DOHH2 (cell line): ENCODE results near the gene SPRR3.
"Not testable (repeated sequence)": the region's sequence is repeated elsewhere in the genome, so short reads cannot be mapped to it uniquely, and the experiment has no call there.

Experiments used
- H3F3A ChIP-seq: fragments of 200-600 bp; sonication (generic), shearing (Covaris generic); 2 replicates; pipeline ENCODE4 v1.6.0; 2016; ENCODE audit warnings: antibody characterized with exemption, mild to moderate bottlenecking; ENCODE audit not compliant: control insufficient read depth, insufficient read depth
- H3K27ac ChIP-seq: fragments of 200-600 bp; sonication (generic); 2 replicates; pipeline ENCODE4 v1.5.1; 2014; ENCODE audit warnings: low read depth, mild to moderate bottlenecking, low read length, moderate library complexity
- H3K27me3 ChIP-seq: fragments of 200-600 bp; sonication (generic); 2 replicates; pipeline ENCODE4 v1.6.1; 2014; ENCODE audit warnings: mild to moderate bottlenecking, low read length, mixed read lengths; ENCODE audit not compliant: control insufficient read depth
- H3K36me3 ChIP-seq: fragments of 200-600 bp; sonication (generic); 2 replicates; pipeline ENCODE4 v1.6.1; 2014; ENCODE audit warnings: mild to moderate bottlenecking, low read length, moderate library complexity, mixed read lengths; ENCODE audit not compliant: control insufficient read depth
- H3K4me1 ChIP-seq: fragments of 200-600 bp; sonication (generic); 2 replicates; pipeline ENCODE4 v1.6.1; 2014; ENCODE audit warnings: mild to moderate bottlenecking, low read length, mixed read lengths; ENCODE audit not compliant: control insufficient read depth
- H3K4me2 ChIP-seq: fragments of 200-600 bp; sonication (generic); 2 replicates; pipeline ENCODE4 v1.6.0; 2014; ENCODE audit warnings: mild to moderate bottlenecking, low read length, moderate library complexity
- H3K4me3 ChIP-seq: fragments of 200-600 bp; sonication (generic); 2 replicates; pipeline ENCODE4 v1.5.1; 2014; ENCODE audit warnings: mild to moderate bottlenecking, low read length, mixed read lengths
- H3K79me2 ChIP-seq: fragments of 200-600 bp; sonication (generic); 2 replicates; pipeline ENCODE4 v1.6.1; 2014; ENCODE audit warnings: mild to moderate bottlenecking, low read length, mixed read lengths; ENCODE audit not compliant: control insufficient read depth
- H3K9me2 ChIP-seq: fragments of 200-600 bp; sonication (generic); replicated peaks from 2 replicates; pipeline ENCODE4 v1.6.1; 2014; ENCODE audit warnings: mild to moderate bottlenecking, low read length, mixed read lengths; ENCODE audit not compliant: control insufficient read depth
- H3K9me3 ChIP-seq: fragments of 200-600 bp; sonication (generic); 2 replicates; pipeline ENCODE4 v1.6.1; 2014; ENCODE audit warnings: antibody characterized with exemption, low read length, mixed read lengths; ENCODE audit not compliant: control insufficient read depth, insufficient read depth
- H4K20me1 ChIP-seq: fragments of 200-600 bp; sonication (generic); 2 replicates; pipeline ENCODE4 v1.6.0; 2014; ENCODE audit warnings: low read depth, mild to moderate bottlenecking, antibody characterized with exemption, low read length, moderate library complexity; ENCODE audit not compliant: control insufficient read depth, insufficient read depth
- CTCF ChIP-seq: fragments of 200-600 bp; sonication (generic); IDR thresholded peaks from one replicate; pipeline ENCODE4 v1.5.1; 2014; ENCODE audit warnings: antibody characterized with exemption, mild to moderate bottlenecking, low read depth, low read length; ENCODE audit not compliant: poor library complexity, severe bottlenecking
- EZH2phosphoT487 ChIP-seq: fragments of 200-600 bp; sonication (generic); IDR thresholded peaks from 2 replicates; pipeline ENCODE4 v1.6.1; 2017; ENCODE audit warnings: borderline replicate concordance, mild to moderate bottlenecking, antibody characterized with exemption, low read length, moderate library complexity, mixed read lengths

SPRR3 gene

GRCh38 chr1:152998476-152998875 is 3.1 kb upstream of the SPRR3 start:
- Histone ChIP-seq H3K27me3 (no peaks in the 10 kb centered on the region), H3F3A (no peaks in the 10 kb centered on the region), H3K79me2 (no peaks in the 10 kb centered on the region), H3K36me3 (no peaks in the 10 kb centered on the region), H3K9me3 (no peaks in the 10 kb centered on the region), H3K4me3 (no peak overlapping the region), H4K20me1 (no peaks in the 10 kb centered on the region), H3K4me2 (no peak overlapping the region), H3K4me1 (no peaks in the 10 kb centered on the region), H3K27ac (no peak overlapping the region), H3K9me2 (no peaks in the 10 kb centered on the region)
- TF ChIP-seq CTCF (no peak), EZH2phosphoT487 (no peak)

- Histone ChIP-seq H3F3A (no peaks in the 10 kb centered on the region), H3K27ac (no peak overlapping the region), H3K9me3 (no peaks in the 10 kb centered on the region), H3K4me2 (no peak overlapping the region), H3K4me3 (no peak overlapping the region), H3K4me1 (no peaks in the 10 kb centered on the region), H3K36me3 (no peaks in the 10 kb centered on the region), H3K79me2 (no peaks in the 10 kb centered on the region), H4K20me1 (no peaks in the 10 kb centered on the region), H3K9me2 (no peaks in the 10 kb centered on the region), H3K27me3 (no peaks in the 10 kb centered on the region)
- TF ChIP-seq CTCF (no peak), EZH2phosphoT487 (no peak)
Measured at GRCh38 chr1:152999818-153000217, 1.7 kb upstream of the SPRR3 start.

DNA sequence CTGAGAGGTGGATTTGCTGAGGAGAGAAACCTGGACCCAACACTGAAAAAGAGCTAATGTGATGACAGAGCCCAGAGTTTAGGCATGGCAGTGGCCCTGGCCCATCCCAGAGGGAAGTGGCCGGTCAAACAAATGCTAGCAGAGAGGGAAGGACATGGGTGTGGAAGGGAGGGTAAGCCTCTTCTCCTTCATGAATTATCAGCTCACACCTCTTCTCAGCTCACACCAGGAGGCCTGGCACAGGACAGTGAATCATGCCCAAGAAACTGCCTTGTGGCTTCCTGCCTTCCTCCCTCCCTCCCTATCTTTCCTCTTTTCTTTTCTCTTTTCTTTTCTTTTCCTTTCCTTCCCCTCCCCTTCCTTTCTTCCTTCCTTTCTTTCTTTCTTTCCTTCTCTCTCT is 1.3 kb upstream of the SPRR3 start:
- no peaks in the 10 kb centered on the region for H3F3A ChIP-seq
- no peak overlapping the region for H3K27ac ChIP-seq
- no peak for TF ChIP-seq CTCF
- TF ChIP-seq EZH2phosphoT487 = no peak
- no peaks in the 10 kb centered on the region for H3K4me1 ChIP-seq
- no peaks in the 10 kb centered on the region for H4K20me1 ChIP-seq
- H3K4me2 ChIP-seq = no peak overlapping the region
- no peaks in the 10 kb centered on the region for H3K36me3 ChIP-seq
- no peaks in the 10 kb centered on the region for H3K9me3 ChIP-seq
- H3K4me3 ChIP-seq = no peak overlapping the region
- no peaks in the 10 kb centered on the region for H3K9me2 ChIP-seq
- H3K79me2 ChIP-seq = no peaks in the 10 kb centered on the region
- H3K27me3 ChIP-seq = no peaks in the 10 kb centered on the region

DNA sequence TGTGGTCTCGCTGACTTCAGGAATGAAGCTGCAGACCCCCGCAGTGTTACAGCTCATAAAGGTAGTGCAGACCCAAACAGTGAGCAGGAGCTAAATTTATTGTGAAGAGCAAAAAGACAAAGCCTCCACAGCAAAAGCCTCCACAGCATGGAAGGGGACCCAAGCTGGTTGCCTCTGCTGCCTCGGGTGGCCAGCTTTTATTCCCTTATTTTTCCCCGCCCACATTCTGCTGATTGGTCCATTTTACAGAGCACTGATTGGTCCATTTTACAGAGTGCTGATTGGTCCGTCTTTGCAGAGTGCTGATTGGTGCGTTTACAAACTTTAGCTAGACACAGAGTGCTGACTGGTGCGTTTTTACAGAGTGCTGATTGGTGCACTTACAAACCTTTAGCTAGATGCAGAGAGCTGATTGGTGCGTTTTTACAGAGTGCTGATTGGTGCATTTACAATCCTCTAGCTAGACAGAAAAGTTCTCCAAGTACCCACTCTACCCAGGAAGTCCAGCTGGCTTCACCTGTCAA is 9.7 kb downstream of the SPRR3 start:
- H3K27ac ChIP-seq, H3K9me2 ChIP-seq, H3F3A ChIP-seq, H3K79me2 ChIP-seq, H3K4me3 ChIP-seq, H3K4me2 ChIP-seq, H3K36me3 ChIP-seq, H3K9me3 ChIP-seq, H4K20me1 ChIP-seq, H3K4me1 ChIP-seq, H3K27me3 ChIP-seq: not testable (repeated sequence)

DNA sequence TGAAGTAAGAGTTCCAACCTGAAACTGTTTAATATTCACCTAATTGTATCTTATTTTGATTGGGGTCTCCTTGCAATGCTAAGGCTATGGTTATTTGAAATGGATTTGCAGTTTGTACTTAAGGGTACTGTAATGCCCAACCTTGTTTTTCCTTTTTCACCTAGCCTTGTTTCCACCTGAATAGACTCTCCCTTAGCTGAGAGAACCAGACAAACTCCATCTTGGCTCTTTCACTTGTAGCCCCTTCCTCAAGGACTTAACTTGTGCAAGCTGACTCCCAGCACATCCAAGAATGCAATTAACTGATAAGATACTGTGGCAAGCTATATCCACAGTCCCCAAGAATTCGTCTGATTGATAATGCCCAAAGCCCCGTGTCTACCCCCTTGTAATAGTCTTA is 20.3 kb downstream of the SPRR3 start:
- H3K4me3 ChIP-seq, H3K9me3 ChIP-seq, H3K4me2 ChIP-seq, H3K36me3 ChIP-seq, H4K20me1 ChIP-seq, H3K9me2 ChIP-seq, H3K27me3 ChIP-seq, H3K79me2 ChIP-seq, H3K4me1 ChIP-seq, H3K27ac ChIP-seq, H3F3A ChIP-seq: not testable (repeated sequence)

- H3K4me2 ChIP-seq, H3K4me3 ChIP-seq, H3K9me2 ChIP-seq, H3K27me3 ChIP-seq, H3F3A ChIP-seq, H3K79me2 ChIP-seq, H4K20me1 ChIP-seq, H3K9me3 ChIP-seq, H3K4me1 ChIP-seq, H3K27ac ChIP-seq, H3K36me3 ChIP-seq: not testable (repeated sequence)
Measured at GRCh38 chr1:153022340-153022739, 20.8 kb downstream of the SPRR3 start.
